ENCODE measurements around the gene ANKRD29.

GRCh38 chr18:23668731-23669130 lies 6.0 kb upstream of the ANKRD29 start:
- TF ChIP-seq EZH2 (IDR thresholded peaks at IDR 0.05) (no peak), POLR2AphosphoS5 (IDR thresholded peaks at IDR 0.05; ENCODE audit: borderline replicate concordance, low read depth, low read length) (no peak)

Measured in SK-N-MC (cell line).